Activated gamma-delta T cell treated with anti-CD3 and anti-CD28 coated beads, Interleukin-2, amount 50 U/mL, for 16 hours (primary cell): Measurements from ENCODE around the gene LOX.

Source experiments
- DNase-seq: peaks from one replicate; pipeline ENCODE4 v3.0.0-alpha.2; 2020; ENCODE audit warnings: low read depth

Gene LOX, protein sequence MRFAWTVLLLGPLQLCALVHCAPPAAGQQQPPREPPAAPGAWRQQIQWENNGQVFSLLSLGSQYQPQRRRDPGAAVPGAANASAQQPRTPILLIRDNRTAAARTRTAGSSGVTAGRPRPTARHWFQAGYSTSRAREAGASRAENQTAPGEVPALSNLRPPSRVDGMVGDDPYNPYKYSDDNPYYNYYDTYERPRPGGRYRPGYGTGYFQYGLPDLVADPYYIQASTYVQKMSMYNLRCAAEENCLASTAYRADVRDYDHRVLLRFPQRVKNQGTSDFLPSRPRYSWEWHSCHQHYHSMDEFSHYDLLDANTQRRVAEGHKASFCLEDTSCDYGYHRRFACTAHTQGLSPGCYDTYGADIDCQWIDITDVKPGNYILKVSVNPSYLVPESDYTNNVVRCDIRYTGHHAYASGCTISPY

DNA sequence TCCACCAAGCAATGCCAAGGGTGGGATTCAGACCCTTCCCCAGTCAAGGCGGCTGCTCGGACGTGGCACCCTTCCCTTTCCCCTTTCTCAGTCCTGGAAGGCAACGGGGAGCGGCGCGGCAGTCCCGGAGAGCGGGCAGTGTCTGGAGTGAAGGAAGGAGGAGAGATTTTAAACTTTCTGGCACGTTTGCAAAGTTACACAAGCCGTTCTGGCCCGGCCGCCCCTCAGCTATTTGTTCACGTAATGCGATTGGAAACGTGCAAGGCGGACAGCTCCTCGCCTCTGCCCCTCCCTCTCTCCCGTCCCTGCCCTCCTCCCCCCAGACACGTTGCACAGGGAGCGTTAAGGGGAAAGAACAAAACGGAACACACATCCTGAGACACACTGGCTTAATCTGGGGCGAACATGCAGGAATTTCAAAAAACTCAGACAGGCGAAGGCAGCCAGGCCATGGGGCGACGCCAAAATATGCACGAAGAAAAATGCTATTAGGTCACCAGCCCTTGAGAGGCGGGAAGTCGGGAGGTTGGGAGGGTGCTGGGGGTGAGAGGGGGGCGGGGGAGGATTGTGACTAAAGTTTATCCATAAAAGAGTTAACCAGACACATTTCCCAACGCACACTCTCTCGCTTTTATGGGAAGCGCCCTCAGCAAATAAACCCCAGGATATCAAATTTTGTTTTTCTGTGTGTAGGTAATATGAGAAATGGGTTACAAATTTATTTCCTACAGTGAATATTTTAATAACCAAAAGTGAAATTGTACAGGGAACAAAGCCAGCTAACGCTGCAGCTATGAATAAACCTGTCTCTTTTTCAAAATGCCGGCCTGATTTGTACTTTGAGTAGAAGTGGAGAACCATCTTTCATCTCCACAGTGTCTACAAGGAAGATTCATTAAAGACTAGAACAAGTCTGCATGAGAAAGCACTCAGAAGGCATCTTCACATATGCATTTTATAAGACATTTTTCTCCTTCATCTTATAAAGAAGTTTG is at the start of gene LOX:
TSS of gene LOX (minus strand) at position 144 of the 995 bp plus-strand sequence. CDS start 274 bp downstream, outside the sequence.
- DNase-seq = no peak

DNA sequence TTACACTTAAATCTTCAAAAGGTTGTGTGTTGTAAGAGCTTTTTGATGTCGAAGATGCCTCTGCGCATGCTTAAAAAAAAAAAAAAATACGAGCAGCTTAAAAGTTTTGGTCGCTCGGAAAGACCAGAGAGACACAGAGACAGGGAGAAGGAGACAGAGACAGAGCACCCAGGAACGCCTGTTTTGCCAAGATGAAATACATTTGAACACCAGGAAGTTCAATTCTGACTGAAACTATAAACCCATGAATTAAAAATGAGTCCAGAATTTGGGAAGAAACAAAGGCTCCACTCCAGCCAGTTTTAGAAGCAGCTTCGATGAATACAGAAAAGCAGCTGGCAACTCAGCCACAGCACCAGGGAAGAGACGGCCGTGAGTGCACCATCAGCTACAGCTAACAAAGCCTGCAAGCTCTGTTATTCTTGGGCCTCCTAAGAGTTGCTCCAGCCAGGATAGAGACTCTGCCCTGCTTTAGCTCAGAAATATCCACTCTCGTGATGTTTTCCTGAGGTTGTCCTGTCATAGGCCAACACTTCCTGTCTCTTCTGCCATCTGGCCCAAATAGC is 48.8 kb upstream of the LOX start:
- no peak for DNase-seq

DNA sequence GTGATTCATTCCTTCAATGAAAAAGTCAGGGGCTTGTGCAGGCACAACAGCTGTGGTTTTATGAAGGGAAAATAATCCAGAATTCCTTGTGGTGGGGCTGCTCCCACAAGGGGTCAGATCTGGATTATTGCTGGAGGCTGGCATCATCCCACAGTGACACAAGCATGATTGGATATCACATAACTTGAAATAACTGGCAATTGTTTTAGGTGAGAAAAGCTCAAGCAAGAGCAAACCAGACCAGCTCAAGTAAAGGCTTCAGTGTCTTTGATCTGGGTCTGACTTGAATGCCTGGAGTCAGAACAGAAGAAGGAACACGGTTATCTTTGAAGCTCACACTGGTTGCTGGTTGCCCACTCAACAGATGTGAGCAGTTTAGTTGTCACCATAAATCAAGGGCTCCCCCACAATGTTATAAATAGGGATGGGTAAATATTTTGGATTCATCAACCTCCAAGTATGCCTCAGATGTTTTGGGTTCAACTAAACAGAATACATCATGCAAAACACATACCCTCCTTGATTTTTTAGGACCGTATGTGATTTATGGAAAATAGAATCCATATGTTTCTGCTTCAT is 48.2 kb upstream of the LOX start:
- DNase-seq = no peak

DNA sequence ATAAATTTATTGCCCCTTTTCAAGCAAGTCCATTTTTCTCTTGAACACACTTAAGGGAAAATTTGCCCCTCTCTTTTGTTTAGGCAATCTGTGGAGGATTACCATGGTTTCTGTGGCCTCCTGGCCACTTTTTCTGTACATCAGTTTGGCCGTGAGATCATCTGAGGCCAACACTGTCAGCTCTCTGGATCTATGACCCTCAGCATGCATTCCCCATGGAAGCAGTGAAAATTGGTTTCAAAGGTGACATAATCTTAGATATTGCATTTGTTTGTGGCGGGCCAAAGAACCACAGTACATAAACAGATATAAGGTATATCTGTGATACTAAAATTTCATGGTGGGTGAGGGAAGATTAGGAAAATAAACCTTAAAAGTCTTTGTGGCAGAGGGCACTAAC is 46.7 kb upstream of the LOX start:
- DNase-seq = no peak

DNA sequence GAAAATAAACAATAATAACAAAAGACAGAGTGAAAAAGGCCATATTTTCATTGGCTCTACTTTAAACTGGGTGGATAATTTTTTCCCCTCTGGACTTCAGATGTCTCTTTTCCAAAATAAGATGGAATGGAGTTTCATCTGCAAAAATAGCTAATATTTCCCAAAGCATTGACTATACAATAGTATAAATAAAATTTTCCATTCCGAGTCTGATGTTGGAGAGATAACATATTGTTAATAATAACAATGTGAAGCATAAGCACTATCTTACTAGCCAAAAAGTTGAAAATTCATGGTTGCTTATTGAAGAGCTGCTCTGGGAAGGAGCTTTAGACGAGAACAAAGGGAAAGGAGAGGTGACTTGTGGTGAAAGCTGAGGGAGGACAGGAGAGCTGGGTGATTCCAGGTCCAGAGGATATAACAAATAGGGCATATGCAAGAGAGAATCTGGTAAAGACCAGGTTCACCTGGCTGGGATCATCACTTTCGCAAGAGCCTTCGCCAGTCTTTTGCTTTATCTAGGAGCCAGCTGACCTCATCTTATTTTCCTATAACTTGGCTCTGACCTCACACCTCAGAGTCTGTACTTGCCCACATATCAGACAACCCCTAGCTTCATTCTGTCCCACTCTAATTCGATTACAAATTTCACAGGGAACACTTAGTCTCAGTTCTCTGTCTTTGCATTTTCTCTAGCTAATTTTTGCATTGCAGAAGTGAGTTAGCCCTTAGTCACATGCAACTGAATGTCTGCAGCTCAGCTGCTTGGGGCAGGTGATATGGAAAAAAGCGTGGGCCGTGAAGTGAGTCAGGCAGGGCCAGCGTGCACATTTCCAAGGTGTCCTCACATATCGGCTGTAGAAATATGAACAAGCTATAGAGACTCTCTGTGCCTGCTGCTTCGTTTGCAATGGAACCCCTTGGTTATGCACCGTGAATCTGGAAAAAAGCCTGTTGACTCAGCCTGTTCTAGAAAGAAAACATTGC is 43.7 kb upstream of the LOX start:
- no peak for DNase-seq

DNA sequence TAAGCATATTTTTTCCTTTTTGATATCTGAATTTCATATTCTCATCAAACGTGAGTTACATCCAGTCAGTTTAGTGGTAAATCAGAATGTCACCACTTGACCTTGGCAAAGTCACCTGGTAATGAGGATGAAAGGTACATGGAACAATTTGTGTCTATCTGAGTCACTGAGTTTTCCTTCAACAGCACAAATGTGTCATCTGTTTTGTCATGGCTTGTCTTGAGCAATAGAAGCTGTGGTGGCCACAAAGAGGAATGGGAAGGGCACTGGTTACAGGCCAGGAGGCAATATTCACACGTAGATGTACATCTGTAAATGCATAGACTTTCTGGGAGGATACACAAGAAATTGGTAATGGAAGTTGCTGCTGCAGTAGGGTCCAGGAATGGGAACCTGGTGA is 42.9 kb upstream of the LOX start:
- no peak for DNase-seq

DNA sequence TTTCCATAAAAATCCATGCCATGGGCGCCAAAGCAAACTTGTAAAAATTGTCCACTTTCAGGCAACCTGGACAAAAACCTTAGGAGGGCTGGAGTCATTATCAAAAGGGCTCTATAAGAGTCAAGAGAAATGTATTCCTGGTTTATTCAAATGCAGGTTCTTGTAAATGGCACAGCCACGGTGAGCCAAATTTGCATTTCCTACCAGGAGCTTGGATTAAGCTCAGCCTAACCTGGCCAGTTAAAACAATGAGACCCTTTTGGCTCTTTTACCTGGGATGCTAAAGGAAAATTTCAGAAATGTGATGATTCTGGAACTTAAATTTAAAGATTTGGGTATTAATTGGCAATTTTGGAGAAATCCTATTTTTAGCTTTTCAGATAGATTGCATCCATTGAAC is 42.4 kb upstream of the LOX start:
- DNase-seq = no peak

DNA sequence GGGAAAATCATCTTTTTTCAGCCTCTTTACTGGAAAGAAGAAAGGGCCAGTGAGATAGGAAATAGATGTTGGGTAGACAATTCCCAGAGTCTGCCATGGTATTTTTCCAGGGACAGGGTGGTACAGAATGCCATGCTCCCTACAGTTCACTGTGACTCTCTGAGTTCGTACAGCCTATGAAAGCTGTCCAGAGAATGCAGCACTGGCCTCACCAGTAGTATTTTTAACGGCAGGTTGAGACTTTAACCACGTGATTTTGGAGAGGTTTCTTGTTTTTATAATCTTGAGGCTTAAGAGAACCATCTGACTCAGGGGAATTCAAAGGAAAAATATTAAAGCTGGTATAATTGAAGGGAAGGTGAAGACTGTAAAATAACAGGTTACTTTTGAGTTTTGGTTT is 41.1 kb upstream of the LOX start:
- no peak for DNase-seq

DNA sequence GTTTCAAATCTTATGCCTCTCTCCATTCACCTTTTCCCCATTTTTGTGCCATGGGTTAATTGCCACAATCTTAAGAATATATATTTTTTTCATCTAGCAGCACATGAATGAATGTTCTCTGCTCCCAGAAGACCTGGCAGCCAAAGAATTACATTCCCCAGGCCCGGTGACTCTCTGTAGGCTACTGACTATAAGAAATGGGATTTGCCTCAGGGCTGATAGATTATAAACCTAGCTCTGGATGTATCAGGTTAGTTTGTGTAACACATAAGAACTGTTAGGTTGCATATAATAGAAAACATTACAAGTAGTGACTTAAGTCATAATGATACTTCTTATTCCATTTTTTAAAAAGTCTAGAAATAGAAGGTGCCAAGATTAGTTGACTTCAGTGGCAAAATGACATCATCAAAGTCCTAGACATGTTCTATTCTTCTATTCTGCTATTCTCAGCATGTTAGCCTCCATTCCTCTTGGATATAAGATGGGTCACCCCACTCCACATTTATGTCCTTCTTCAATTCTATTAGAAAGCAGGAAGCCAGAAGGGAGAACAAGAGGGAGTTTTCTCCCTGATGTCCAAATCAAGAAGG is 40.4 kb upstream of the LOX start:
- no peak for DNase-seq

DNA sequence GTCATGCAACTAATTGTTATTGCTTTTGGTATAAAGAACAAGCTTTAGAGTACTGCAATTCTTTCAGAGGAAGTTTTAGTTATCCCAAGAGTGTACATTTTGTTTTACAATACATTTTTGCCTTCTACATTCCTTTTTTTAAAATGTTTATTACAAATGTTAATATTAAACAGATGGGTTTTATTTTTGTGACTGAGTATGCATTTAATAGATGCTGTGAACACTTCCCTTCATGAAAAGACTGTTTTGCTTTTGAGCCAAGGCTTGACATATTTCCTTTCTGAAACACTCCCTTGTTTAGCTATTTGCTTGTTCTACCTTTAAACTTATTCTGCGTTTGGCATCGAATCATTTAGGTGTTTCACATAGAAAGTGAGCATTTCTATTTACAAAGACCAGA is 36.4 kb upstream of the LOX start:
- no peak for DNase-seq

DNA sequence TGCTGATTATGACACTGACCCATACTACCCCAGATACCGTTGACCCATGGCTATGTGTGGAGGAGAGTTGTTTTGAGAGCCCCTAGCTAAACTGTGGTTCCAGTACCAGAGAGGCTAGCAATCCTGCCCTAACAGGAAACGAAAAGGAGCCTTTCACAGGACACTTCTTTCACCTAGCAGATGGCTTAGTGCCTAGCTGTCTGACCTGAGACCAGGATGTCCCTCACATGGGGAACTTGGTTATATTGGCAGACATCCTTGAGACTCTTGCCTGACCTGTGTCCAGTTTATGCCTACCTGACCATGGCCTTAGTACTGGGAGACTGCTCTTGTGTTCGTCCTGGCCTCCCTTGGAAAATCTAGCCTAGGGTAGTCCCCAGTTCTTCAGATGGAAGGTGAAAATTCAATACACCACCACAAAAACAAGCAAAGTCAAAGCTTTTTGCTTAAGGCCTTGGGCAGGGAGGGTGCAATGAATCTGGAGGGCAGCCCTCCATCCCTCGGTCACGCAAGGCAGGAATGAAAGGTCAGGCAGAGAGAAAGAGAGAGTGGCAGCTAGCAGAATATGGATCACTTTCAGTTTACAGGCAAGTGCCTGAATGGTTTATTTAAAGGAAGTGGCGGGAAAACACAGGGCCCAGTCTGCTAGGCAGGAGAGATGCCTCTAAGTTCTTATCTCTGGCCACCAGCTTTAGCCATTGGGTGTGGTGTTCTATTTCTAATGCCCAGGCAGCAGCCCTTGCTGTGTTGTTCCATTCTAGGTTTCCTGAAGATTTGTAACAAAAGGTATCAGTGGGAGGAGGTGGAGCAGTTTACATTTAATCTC is 34.9 kb upstream of the LOX start:
- DNase-seq = no peak

DNA sequence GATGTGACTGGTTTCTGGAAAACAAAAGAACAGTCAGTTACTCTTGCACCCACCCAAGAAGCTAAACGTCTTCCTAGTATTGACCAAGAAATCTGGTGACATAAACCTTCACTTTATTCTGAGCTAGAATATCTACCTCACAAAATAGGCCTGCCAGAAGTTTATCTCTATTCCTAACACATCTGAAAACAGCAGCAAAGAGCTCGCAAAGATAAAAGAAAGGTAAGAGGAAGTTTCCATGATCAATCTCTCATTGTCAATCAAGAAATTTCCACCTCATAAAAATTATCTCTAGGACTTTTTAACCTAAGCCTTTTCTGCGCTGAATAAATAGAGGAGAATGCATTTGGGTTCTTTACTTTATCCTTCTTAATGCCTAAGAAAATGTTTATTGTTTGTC is 34.0 kb upstream of the LOX start:
- no peak for DNase-seq

DNA sequence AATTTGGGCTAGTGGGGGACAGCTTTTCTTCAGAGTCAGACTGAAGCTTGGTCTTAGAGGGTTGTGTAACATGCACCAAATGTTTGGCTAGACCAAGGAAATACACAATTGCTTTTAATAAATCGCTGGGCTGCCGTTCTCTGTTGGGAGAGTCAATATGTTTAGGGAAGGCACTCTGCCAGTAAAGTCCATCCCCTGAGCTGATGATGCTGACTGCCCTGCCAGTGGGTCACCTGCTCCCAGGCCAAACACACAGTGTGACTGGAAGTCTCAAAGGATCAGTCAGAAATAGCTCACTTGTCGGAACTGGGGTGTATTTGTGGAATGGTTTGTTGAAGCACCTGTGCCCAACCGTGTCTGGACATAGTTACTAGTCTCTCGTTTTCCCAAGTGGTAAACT is 33.4 kb upstream of the LOX start:
- DNase-seq = no peak

DNA sequence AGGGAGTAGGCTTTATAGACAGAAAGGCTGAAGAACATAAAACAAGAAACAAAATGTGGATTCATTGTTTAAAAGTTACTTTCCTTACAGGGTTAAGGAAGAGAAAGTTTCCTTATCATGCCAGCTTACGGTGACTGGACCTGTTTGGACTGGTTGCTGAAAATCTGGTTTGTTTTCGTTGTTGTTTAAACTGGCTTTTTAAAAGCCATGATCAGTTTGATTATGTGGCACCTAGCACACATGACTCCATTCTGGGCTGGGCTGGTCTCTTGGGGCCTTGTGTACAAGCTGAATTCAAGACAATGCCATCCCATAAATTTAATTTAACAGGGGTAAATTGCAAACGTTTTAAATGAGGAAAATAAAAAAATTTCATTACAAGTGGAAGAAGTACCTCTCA is 32.9 kb upstream of the LOX start:
- no peak for DNase-seq

DNA sequence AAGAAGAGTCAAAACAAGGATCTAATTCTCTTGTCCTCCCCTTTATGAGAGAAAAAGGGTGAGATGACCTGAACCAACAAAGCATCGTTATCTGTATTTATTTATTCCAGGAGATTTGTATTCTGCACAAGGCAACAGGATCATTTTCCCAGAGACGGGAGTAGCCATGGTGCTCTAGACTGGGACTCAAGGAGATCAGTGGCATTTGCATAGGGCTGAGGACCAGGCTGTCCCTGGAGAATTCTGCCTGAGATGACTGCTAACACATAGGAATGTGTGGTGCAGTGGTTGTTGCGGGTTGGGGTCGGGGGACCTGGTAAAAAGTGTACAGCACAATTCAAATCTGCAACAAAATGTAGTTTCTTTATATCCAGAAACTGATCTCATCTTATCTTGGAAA is 29.0 kb upstream of the LOX start:
- no peak for DNase-seq

DNA sequence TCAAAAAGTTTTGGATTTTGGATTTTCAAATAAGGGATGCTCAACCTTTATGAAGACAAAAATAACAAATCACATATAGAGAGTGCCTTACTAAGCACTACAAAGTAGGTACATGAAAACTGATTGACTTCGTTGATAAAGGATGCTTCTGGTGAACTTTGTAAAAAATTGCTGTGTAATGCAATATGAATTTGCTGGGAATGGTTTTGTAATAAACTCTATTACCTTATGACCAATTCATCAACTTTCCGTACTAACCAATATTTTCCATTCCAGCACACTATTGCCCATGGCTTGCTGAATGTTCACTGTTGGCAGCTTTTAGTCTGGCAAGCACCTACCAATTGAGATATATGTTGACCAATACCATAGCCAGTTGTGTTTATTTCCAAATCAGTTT is 27.9 kb upstream of the LOX start:
- no peak for DNase-seq

DNA sequence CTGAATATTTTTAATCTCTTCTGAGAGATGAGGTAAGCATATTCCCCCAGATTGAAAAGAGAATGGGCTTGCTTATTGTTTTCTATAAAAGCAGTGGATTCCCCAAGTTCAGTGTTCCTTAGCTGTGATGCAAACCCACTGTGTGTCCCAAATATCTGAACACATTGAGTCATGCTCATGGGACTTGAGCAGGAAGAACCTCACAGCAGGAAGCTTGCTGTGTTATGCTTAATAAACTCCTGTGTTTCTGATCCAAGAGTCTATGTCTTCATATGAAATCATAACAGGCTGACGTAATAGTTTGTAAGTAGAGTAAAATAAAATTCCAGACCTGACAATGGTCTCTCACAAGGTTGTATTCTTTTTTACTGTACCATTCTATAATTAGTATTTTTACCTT is 24.8 kb upstream of the LOX start:
- no peak for DNase-seq

DNA sequence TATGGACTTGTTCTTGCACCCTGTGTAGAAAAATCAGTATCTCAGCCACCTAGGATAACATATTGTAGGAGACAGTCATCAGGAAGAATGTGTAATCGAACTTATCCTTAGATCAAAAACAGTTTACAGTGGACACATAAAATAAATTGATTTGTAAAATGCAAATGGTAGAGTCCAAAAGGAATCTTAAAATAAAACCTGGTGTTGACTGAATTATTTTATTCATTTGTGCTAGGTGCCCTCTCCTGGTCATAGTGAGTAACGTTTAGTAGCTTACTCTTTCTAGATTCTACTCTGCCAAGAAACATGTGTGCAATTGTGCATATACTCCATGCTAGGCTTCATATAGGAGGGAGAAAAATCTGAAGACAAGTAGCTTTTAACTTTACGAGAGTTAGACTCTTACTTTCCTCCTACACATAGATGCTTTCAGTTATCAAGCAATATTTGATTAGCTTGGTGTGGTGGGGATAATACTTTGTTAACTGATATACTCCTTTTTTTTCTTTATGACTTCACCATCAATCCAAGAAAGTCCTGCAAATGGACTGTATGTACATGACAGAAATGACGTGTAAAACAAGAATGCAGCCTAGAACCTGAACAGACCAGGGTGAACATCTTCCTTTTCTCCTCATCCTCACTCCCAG is 23.7 kb upstream of the LOX start:
- DNase-seq = no peak

DNA sequence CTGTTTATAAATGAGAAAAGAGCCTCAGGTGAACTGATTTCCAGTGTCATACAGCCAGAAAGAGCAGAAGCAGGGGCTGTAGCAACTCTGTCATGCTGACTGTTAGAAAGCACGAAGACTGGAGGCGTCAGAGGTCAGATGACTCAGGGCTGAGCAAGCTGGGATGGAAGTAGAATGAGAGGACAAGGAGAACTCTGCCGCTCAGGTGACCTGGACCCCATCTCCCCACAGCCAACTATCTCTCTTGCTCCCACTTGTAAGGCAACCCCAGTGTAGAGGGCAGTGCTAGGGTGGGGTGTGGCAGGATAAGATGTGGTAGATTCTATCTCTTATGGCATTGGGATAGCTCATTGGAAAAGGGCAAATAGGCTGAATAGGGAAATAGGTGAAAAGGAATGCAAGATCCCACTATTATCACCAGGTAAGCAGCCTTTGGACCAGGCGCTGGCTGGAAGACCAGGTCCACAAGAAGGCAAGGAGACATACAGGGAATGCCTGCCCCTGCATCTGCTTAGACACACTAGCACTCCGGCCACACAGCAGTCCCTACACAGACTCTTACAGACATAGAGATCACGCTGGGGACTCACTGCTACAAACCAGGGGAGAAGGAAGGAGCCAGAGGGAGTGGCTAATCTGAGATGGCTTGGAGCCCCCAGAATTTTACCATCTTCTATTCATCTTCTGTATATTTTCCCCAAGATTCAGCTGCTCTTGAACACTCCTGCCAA is 21.2 kb upstream of the LOX start:
- DNase-seq = no peak
